Transverse colon (tissue), 4 donors: ENCODE data around the gene COL24A1. TPM values are rescaled to one million over a fixed set of nuclear protein-coding genes. Genes with fewer than 3 reads are reported as not detected.
A peak's percentile ranks its signal among the peaks of the same experiment; 100 is the strongest.

Source experiments
- DNase-seq: peaks from one replicate; pipeline ENCODE4 v3.0.0-alpha.2; 2019
- H3K27ac ChIP-seq, 4 donors: fragments of 200-600 bp; sonication (generic); 2 replicates each; pipeline ENCODE4 v1.5.1; 2016 to 2018; ENCODE audit warnings: inconsistent platforms in 4 of 4
- H3K27me3 ChIP-seq: fragments of 200-600 bp; sonication (generic); 2 replicates; pipeline ENCODE4 v1.5.1; 2017; ENCODE audit warnings: inconsistent platforms
- H3K36me3 ChIP-seq, 4 donors: fragments of 200-600 bp; sonication (generic); 2 replicates each; pipeline ENCODE4 v1.5.1; 2017 to 2019; ENCODE audit warnings: inconsistent platforms in 4 of 4
- H3K4me1 ChIP-seq, 4 donors: fragments of 200-600 bp; sonication (generic); 2 replicates each; pipeline ENCODE4 v1.5.1; 2017 to 2020; ENCODE audit warnings: inconsistent platforms in 4 of 4
- H3K4me3 ChIP-seq, 4 donors: fragments of 200-600 bp; sonication (generic); 1 replicate in 1 of 4; 2 replicates in 3 of 4; pipeline versions ENCODE4 v1.5.1 to v1.6.1; 2017 to 2019; ENCODE audit warnings: inconsistent platforms in 4 of 4
- H3K9me3 ChIP-seq, 2 donors: fragments of 200-600 bp; sonication (generic); 2 replicates each; pipeline ENCODE4 v1.5.1; 2017 to 2019; ENCODE audit warnings: inconsistent platforms in 2 of 2
- EP300 ChIP-seq: sonication (generic); formaldehyde crosslinking; IDR thresholded peaks from one replicate; pipeline ENCODE4 v1.6.1; 2017; ENCODE audit warnings: antibody characterized with exemption, low read depth
- POLR2A ChIP-seq: fragments of 450-650 bp; IDR thresholded peaks from one replicate; pipeline ENCODE4 v1.6.1; 2016; ENCODE audit warnings: antibody characterized with exemption, mild to moderate bottlenecking, moderate library complexity
- POLR2AphosphoS5 ChIP-seq, 3 donors: sonication (generic); formaldehyde crosslinking; IDR thresholded peaks; one replicate each; pipeline ENCODE4 v1.6.1; 2016; ENCODE audit warnings: antibody characterized with exemption in 3 of 3
- WGBS, 2 donors: methylation state at CpG; one replicate each; pipeline ENCODE4 v1.1.5; 2018; ENCODE audit warnings: low coverage in 1 of 2; 5-methylcytosine and 5-hydroxymethylcytosine counted together
- in situ Hi-C, 4 donors: fragments of 200-750 bp; cut with MboI; loops; one replicate each; pipeline versions ENCODE4 v1.15.0 to v1.15.1; 2017; ENCODE audit warnings: low sequenced_read_pairs in 3 of 4, low pct_ligation_motif_present in 1 of 4, low pct_unique_long_range_greater_than_20kb in 1 of 4
- intact Hi-C: fragments of 100-400 bp; cut with DNase I; formaldehyde crosslinking; loops from one replicate; pipeline ENCODE4 v1.15.1; 2023; ENCODE audit warnings: low total_unique reads
- total RNA-seq, 4 donors: library from RNA; depleted of rRNA; stranded (reverse); fragments of >200 nt; gene quantifications; one replicate each; pipeline ENCODE4 v1.1.0, GENCODE V29; 2016
- TF ChIP-seq, protein P1 (sequence below), 5 experiments: fragments of 200-600 bp in 3 of 5; fragments of 450-650 bp in 2 of 5; sonication (generic) in 3 of 5; IDR thresholded peaks; 1 replicate in 2 of 5; 2 replicates in 3 of 5; pipeline ENCODE4 v1.5.1; 2016 to 2017; ENCODE audit warnings: antibody characterized with exemption in 5 of 5, inconsistent platforms in 3 of 5, mild to moderate bottlenecking in 2 of 5, moderate library complexity in 1 of 5

Gene COL24A1
- total RNA-seq, 4 donors from 2014 or later = 0.68 to 1.2 (median 0.93) TPM

DNA sequence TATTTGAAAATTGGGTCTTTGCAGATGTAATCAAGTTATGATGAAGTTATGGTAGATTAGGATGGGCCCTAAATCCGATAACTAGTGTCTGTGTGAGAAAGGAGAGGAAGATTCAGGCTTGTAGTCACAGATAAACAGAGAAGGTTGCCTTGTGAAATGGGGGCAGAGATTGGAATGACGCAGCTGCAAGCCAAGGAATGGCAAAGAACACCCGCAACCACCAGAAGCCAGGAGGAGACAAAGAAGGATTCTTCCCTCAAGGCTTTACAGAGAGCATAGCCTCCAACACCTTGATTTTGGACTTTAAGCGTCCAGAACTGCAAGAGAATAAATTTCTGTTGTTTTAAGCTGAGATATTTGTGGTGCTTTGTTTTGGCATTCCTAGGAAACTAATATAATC lies 35.4 kb upstream of the COL24A1 start:
- intact Hi-C loops (no loop called here), in situ Hi-C loops (no loop called here)
- WGBS, 2 donors = 59 to 72% methylated on average over 4 of the region's 4 CpGs
- H3K36me3 ChIP-seq = no peaks in the 10 kb centered on the region
- no peak overlapping the region for H3K4me3 ChIP-seq
- no peak overlapping the region for H3K27ac ChIP-seq
- H3K27me3 ChIP-seq = no peaks in the 10 kb centered on the region
- H3K9me3 ChIP-seq = no peaks in the 10 kb centered on the region
- TF ChIP-seq POLR2AphosphoS5 (IDR thresholded peaks at IDR 0.05) (no peak), POLR2A (no peak), EP300 (no peak)
- TF ChIP-seq, protein P1, sequence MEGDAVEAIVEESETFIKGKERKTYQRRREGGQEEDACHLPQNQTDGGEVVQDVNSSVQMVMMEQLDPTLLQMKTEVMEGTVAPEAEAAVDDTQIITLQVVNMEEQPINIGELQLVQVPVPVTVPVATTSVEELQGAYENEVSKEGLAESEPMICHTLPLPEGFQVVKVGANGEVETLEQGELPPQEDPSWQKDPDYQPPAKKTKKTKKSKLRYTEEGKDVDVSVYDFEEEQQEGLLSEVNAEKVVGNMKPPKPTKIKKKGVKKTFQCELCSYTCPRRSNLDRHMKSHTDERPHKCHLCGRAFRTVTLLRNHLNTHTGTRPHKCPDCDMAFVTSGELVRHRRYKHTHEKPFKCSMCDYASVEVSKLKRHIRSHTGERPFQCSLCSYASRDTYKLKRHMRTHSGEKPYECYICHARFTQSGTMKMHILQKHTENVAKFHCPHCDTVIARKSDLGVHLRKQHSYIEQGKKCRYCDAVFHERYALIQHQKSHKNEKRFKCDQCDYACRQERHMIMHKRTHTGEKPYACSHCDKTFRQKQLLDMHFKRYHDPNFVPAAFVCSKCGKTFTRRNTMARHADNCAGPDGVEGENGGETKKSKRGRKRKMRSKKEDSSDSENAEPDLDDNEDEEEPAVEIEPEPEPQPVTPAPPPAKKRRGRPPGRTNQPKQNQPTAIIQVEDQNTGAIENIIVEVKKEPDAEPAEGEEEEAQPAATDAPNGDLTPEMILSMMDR (IDR thresholded peaks at IDR 0.05) = no peak
- no peaks in the 10 kb centered on the region for H3K4me1 ChIP-seq
- DNase-seq = no peak

DNA sequence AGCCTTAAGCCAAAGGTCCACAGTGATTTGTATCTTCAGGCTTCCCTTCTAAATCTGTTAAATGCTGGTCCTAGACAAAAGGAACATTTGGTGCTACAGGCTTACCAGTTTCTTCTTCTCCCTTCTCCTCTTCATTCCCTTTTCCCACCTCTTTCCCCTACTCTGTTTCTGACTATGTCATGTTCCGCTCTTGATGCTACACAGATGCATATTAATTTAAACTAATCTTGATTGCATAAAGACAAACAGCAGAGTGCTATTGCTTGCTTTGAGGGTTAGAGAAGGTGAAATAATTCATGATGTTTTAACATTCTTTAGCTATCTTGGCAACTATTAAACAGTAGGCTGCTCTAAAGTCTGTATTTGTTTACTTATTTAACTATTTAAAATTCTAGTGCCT lies 34.3 kb upstream of the COL24A1 start:
- no peaks in the 10 kb centered on the region for H3K9me3 ChIP-seq
- peak overlapping the region in 3 of 4 donors; percentile 8 to 37 (median 17) for H3K27ac ChIP-seq
- in situ Hi-C loops (no loop called here), intact Hi-C loops (no loop called here)
- H3K27me3 ChIP-seq = no peaks in the 10 kb centered on the region
- no peak for DNase-seq
- H3K4me3 ChIP-seq = no peak overlapping the region
- H3K4me1 ChIP-seq = no peaks in the 10 kb centered on the region
- H3K36me3 ChIP-seq = no peaks in the 10 kb centered on the region
- TF ChIP-seq POLR2AphosphoS5 (IDR thresholded peaks at IDR 0.05) = peak in 1 of 3 donors; percentile 56
- TF ChIP-seq, protein P1 (IDR thresholded peaks at IDR 0.05) = no peak
- 79 to 100% methylated on average over 1 of the region's 1 CpG for WGBS, 2 donors

DNA sequence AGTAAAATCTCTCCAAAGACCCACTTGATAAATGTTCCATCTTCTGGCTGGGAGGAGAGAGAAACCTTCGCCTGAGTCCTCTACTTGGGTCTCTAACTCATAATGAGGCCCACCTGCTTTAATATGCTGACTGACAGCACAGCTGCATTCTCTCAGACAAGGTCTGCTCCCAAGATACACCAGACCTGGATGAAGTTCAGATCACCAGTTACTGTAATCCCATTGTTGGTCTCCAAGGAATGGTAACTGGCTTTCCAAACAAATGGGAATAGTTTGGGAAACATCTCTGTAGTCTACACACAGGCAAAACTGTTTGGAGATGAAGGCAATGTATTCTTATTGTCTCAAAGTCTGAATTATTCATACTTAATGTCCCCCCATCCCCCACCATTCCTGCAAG lies 27.9 kb upstream of the COL24A1 start:
- no peak for DNase-seq
- H3K27me3 ChIP-seq = no peaks in the 10 kb centered on the region
- no peak for TF ChIP-seq EP300
- TF ChIP-seq POLR2AphosphoS5 (IDR thresholded peaks at IDR 0.05) = no peak
- TF ChIP-seq POLR2A = no peak
- TF ChIP-seq, protein P1 (IDR thresholded peaks at IDR 0.05) = no peak
- intact Hi-C loops (no loop called here), in situ Hi-C loops (no loop called here)
- H3K9me3 ChIP-seq = no peaks in the 10 kb centered on the region
- no peaks in the 10 kb centered on the region for H3K4me1 ChIP-seq
- H3K4me3 ChIP-seq = no peak overlapping the region
- no peak overlapping the region for H3K27ac ChIP-seq
- H3K36me3 ChIP-seq = no peaks in the 10 kb centered on the region
- WGBS, 2 donors = 88 to 100% methylated on average over 1 of the region's 1 CpG

DNA sequence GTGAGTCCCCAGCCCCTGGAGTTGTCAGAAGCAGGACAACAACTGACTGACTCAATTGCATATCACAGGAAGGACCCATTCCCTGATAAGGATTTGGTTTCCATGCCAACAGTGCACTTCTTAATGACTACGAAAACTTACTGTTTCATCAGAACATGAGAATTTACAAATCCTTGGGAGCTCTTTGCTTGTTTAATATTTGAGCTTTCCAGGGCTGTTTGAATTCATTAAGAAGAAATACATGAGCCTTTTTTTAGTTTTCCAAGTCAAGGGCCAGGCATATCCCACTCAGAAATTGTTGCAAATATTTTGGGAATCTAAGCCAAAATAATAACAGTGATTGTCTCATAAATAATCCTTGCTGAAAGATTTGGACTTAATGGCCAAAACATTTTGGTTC lies 27.2 kb upstream of the COL24A1 start:
- Histone ChIP-seq H3K4me3 (no peak overlapping the region), H3K27ac (no peak overlapping the region), H3K27me3 (no peaks in the 10 kb centered on the region), H3K9me3 (no peaks in the 10 kb centered on the region), H3K4me1 (no peaks in the 10 kb centered on the region), H3K36me3 (no peaks in the 10 kb centered on the region)
- in situ Hi-C loops = no loop called here
- WGBS, 2 donors = 60 to 80% methylated on average over 1 of the region's 1 CpG
- no peak for TF ChIP-seq POLR2AphosphoS5 (IDR thresholded peaks at IDR 0.05)
- no peak for DNase-seq
- intact Hi-C loops = no loop called here

DNA sequence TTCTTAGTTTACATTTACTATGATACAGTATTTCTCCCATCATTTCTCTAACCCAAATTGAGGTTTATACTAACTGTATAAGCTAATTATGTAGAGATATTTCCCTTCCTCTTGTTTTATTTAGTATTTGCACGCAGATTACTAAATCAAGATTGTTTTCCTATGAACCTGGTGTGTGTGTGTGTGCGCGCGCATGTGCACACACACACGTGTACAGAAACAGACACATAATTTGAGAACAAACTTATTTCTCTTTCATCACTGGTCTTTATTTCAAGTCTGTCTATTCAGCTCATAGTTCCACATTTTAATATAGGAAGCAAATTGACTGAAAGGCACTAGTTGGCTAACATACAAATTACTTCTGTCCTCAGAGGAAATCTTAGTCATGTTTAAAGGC lies 19.7 kb upstream of the COL24A1 start:
- Histone ChIP-seq H3K27ac (no peak overlapping the region), H3K27me3 (no peaks in the 10 kb centered on the region), H3K4me1 (no peaks in the 10 kb centered on the region), H3K9me3 (no peaks in the 10 kb centered on the region), H3K36me3 (no peaks in the 10 kb centered on the region), H3K4me3 (no peak overlapping the region)
- TF ChIP-seq EP300 = no peak
- TF ChIP-seq POLR2A = no peak
- TF ChIP-seq, protein P1 (IDR thresholded peaks at IDR 0.05) = no peak
- TF ChIP-seq POLR2AphosphoS5 (IDR thresholded peaks at IDR 0.05) = no peak
- in situ Hi-C loops (no loop called here), intact Hi-C loops (no loop called here)
- 62 to 73% methylated on average over 5 of the region's 5 CpGs for WGBS, 2 donors
- DNase-seq = no peak
